NCI-H748 (cell line): ENCODE results near the gene SGMS1.
"Not testable (repeated sequence)": the region's sequence is repeated elsewhere in the genome, so short reads cannot be mapped to it uniquely, and the experiment has no call there.

Experiments used
- DNase-seq: peaks from one replicate; lab custom pipeline; 2025; ENCODE audit not compliant: unreplicated experiment; lab: John Stamatoyannopoulos, UW

The SGMS1 gene

DNA sequence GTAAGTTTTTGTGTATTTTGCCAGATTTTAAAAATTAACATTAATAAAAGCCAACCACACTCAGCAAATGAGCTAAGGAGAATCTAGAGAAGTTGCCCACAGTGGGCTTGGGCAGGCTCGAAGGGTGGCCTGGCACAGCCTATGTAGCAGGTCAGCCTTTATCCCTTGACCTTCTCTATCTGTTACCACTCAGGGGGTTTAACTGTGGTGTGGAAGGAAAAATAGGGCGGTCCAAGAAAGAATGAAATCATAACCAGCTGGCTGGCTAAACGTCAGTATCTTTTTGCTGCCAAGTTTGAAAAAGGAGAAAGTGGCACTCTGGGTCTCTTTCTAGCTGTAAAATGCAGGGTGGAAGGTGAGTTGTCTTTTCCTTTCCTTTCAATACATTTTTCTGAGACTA lies 242.1 kb downstream of the SGMS1 start:
- DNase-seq, result no peak

DNA sequence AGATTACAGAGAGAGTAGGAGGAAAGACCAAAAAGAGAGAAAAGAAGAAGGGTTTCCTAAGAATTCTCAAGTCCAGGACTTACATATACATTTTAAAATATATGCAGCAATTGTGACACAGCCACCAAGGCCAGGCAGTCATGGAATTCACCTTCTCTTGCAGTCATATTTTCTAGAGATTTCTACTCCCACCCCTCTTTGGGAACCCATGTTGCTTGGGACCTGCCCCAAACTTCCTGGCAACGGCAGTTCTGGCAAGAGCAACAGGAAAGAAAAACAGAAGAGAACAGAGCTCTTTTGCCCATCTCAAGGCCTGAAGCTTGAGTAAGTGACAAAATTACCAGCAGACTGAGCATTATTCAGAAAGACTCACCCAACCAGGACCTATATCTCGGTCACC lies 244.1 kb downstream of the SGMS1 start:
- DNase-seq, result no peak

GRCh38 chr10:50375745-50376144 lies 248.0 kb downstream of the SGMS1 start:
- no peak for DNase-seq

GRCh38 chr10:50375051-50375452 lies 248.7 kb downstream of the SGMS1 start:
- DNase-seq, result no peak

GRCh38 chr10:50373821-50374501 lies 249.8 kb downstream of the SGMS1 start:
- no peak for DNase-seq

GRCh38 chr10:50369931-50370330 lies 253.8 kb downstream of the SGMS1 start:
- no peak for DNase-seq

DNA sequence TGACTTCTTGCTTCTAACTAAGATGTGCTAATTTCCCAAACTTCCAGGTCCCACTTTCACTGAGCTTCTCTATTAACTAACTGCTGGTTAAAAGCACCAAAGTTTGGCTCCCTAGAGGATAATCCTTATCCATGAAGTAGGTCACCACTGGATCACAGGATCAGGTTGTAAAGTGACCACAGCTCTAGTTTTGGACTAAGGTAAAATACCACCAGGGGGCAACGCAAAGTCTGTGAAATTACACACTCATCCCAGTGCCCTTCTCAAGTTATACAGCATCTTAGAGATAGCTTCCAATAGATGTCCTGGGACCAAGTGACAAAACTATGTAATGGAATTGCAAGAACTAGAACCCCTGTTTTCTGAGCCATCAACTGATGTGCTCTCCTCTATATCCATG lies 256.0 kb downstream of the SGMS1 start:
- no peak for DNase-seq

- DNase-seq, result not testable (repeated sequence)
These were observed 257.3 kb downstream of the SGMS1 start for GRCh38 chr10:50366421-50366820.

DNA sequence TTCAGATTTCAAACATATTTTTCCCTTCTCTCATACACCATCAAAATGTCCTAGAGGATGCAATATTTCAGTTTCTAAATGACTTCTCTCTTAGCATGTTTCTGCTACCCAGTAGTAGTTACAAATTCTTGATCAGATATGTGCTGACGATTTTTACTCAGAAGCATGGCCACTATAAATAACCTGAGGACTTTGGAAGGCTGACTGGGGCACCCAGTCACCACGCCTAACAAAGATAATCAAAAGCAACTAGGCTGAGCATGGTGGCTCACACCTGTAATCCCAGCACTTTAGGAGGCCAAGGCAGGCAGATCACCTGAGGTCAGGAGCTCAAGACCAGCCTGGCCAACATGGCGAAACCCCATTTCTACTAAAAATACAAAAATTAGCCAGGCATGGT lies 259.0 kb downstream of the SGMS1 start:
- not testable (repeated sequence) for DNase-seq

DNA sequence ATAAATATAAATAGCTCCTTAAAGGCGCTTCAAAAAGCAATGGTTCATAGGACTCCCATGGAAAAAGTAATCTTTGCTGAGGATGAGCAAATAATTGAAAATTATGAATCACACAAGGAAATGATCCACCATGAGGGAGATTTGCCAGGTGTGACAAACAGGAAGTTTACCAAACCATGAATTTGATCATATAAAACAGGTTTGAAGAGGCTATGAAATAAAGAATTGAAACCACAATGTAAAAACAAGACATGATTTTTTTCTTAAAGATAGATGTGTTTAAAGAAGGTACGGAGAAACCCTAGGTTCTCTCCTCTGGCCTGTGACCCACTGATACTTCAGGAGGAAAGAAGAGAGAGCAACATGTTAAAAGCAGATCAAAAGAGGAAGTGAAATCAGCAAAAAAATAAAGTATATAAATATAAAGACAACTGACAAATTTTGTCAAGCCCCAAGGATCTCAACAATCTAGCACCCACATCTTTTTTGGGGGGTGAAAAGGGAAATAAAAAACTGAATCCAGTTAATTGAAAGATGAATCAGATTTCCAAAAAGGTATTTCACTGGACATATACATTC lies 261.1 kb downstream of the SGMS1 start:
- DNase-seq, result no peak

DNA sequence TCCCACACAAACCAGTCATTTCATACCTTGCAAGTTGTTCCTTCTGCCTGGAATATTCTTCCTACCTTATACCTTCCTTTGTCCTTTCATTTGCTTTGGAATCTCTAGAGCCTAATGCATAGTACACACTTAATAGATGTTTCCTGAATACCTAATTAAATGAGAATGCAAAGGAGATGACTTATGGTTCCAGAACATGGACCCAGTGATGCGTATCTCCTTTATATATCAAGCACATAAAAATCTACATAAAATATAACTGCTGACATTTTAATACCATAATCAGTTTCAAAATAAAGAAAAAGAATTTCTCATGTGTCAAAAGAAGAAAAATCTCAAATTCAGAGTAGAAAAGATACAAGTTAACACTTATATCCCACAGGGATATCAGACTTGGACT lies 261.8 kb downstream of the SGMS1 start:
- DNase-seq, result no peak

GRCh38 chr10:50360077-50360850 lies 263.5 kb downstream of the SGMS1 start:
- no peak for DNase-seq

DNA sequence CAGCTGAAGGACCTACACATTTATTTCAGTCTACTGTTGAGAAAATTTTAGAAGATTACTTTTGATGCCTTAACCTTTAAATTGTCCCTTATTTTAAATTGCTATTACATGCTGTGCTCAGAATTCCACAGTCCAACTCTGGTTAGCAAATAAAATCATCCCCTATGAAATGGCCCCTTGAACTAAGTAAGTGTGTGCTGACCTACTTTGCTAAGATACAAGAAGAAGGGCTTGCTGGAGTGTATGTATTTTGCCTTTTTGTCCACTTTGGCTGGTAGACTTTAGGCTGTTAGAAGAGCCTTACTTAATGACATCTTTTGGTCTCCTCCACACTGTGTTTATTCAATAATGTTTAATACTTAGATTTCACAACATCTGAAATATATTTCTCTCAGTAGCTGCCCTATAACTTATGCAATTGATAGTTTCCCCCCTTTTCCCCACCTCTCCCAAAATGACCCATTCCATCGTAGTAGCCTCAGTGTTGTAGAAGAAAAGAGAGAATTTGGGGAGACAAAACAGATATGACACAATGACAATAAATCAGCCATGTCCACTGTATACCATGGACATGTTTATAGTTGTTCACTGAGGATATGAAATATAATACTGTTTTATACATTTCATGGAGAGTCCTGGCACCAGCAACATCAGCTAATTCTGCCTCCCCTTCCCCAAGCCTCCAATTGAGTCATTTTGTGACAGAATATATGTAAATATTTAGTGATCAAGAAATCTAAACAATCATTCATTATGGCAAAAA lies 264.6 kb downstream of the SGMS1 start:
- no peak for DNase-seq

GRCh38 chr10:50358411-50358810 lies 265.3 kb downstream of the SGMS1 start:
- no peak for DNase-seq

- DNase-seq, result not testable (repeated sequence)
These were observed 267.3 kb downstream of the SGMS1 start for GRCh38 chr10:50356481-50356832.

GRCh38 chr10:50355693-50356480 lies 267.9 kb downstream of the SGMS1 start:
- not testable (repeated sequence) for DNase-seq

- DNase-seq, result no peak
These were observed 272.1 kb downstream of the SGMS1 start for GRCh38 chr10:50351483-50352146.

DNA sequence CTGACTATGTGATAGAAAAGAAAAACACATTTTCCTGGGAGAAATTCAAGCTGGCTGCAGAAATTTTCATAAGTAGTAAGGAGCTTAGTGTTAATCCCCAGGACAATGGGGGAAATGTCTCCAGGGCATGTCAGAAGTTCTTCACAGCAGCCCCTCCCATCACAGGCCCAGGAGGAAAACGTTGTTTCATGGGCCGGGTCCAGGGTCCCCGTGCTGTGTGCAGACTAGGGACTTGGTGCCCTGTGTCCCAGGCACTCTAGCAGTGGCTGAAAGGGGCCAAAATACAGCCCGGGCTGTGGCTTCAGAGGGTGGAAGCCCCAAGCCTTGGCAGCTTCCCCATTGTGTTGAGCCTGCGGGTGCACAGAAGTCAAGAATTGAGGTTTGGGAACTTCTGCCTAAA lies 273.4 kb downstream of the SGMS1 start:
- DNase-seq, result no peak

DNA sequence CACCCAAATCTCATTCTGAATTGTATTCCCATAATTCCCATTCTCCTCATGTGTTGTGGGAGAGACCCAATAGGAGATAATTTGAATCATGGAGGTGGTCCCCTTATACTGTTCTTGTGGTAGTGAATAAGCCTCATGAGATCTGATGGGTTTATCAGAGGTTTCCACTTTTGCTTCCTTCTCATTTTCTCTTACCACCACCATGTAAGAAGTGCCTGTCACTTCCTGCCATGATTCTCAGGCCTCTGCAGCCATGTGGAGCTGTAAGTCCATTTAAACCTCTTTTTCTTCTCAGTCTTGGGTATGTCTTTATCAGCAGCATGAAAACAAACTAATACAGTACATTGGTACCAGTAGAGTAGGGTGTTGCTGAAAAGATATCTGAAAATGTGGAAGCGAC lies 274.2 kb downstream of the SGMS1 start:
- DNase-seq, result no peak

GRCh38 chr10:50347394-50347802 lies 276.4 kb downstream of the SGMS1 start:
- DNase-seq, result no peak
